Putamen (tissue), 1 donor: ENCODE data around the gene GCK.
"Not testable (repeated sequence)": the region's sequence is repeated elsewhere in the genome, so short reads cannot be mapped to it uniquely, and the experiment has no call there.

ENCODE experiments used
- DNase-seq: peaks from one replicate; pipeline ENCODE4 v3.0.0-alpha.2; 2016; ENCODE audit warnings: low spot score

GCK gene

DNA sequence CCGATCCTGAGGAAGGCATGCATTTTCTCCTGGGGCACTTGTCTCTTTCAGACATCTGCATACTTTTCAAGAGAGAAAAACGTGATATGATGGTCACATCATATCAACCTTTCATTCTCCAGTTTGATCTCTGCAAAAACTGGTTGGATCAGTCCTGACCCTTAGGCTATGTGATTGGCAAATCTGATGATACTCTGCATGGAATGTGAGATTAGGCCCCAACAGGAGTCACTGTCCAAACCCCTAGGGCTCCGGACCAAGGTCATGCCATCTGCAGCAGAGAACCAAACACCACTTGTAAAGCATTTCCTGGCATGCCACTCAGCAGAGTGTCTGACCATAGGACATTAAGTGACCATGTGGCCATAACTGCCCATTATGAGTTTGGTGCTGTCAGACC lies 8.6 kb downstream of the GCK start:
- no peak for DNase-seq

DNA sequence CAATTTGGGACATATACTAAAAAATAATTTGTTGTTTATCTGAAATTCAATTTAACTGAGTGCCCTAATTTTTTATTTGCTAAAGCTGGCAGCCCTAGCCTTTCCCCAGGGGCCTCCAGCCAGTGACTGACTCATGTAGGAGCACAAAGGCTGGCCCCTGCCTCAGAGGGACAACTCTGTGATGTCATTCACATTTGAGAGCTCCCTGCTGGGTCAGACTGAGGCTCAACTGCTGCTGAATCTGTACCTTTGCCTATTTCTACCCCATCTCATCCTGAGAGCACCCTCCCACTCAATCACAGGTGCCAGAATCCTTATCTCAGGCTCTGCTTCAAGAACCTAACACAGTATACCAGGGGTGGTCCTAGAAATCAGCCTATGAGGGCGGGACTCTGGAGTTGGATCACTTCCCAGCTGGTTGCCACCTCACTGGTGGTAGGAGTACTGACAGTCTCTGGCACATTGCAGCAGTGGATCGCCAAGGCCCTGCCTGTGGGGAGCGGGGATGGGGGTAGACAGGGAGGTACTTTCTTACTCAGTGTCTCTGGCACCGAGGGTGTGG lies 11.6 kb downstream of the GCK start:
- DNase-seq = peak; percentile 17

- no peak for DNase-seq
Observed at GRCh38 chr7:44176486-44176885, 12.8 kb downstream of the GCK start.

- no peak for DNase-seq
Observed at GRCh38 chr7:44175730-44176129, 13.5 kb downstream of the GCK start.

- not testable (repeated sequence) for DNase-seq
Observed at GRCh38 chr7:44174694-44174948, 14.6 kb downstream of the GCK start.

DNA sequence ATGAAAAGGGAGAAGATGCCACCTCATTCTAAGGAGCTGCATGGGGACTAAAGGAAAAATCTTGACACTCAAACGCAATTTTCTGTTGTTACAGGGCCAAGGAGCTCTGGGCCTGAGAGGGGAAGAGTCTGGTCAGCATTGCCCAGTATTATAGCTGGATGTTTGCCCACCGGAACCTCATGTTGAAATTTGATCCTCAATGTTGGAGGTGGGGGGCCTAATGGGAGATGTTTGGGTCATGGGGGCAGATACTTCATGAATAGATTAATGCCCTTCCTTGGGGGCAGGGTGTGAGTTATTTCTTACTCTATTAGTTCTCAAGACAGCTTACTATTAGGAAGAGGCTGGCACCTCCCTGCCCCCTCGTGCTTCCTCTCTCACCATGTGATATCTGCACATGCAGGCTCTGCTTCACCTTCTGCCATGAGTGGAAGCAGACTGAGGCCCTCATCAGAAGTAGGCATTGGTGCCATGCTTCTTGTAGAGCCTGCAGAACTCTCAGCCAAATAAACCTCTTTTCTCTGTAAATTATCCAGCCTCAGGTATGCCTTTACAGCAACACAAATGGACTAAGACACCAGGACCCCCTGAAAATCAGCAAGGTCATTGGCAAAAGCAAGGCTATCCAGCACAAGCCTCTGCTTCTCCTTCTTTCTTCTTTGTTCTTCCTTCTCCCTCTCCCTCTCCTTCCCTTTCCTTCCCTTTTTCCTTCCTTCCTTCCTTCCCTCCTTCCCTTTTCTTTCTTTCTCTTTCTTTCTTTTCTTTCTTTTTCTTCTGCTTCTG lies 15.1 kb downstream of the GCK start:
- no peak for DNase-seq

DNA sequence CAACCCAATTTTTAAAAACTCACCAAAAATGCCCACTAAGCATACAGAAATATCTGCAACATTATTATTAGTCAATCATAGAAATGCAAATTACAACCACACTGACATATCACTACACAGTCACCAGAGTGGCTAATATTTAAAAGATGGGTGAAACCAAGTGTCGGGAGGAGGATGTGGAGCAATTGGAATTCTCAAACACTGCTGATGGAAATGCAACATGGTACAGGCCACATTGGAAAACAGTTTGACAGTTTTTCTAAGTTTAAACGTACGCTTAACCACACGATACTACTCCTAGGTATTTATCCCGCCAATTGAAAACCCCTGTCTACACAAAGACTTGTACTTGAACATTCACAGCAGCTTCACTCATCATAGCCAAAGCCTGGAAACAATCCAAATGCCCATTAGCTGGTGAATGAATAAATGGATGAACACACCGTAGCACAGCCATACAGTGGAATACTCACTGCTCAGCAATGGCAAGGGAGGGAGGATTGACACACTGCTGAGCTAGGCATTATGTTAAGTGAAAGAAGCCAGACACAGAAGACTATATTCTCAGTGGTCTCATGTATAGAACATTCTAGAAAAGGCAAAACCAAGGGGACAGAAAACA lies 16.3 kb downstream of the GCK start:
- no peak for DNase-seq

GRCh38 chr7:44172352-44172751 lies 16.9 kb downstream of the GCK start:
- DNase-seq = no peak

GRCh38 chr7:44171901-44172300 lies 17.3 kb downstream of the GCK start:
- not testable (repeated sequence) for DNase-seq

- DNase-seq = no peak
Observed at GRCh38 chr7:44167920-44168319, 21.3 kb downstream of the GCK start.

- no peak for DNase-seq
Observed at GRCh38 chr7:44163591-44163990, 25.6 kb downstream of the GCK start.

- no peak for DNase-seq
Observed at GRCh38 chr7:44162785-44163395, 26.3 kb downstream of the GCK start.

GRCh38 chr7:44162179-44162578 lies 27.1 kb downstream of the GCK start:
- DNase-seq = no peak

DNA sequence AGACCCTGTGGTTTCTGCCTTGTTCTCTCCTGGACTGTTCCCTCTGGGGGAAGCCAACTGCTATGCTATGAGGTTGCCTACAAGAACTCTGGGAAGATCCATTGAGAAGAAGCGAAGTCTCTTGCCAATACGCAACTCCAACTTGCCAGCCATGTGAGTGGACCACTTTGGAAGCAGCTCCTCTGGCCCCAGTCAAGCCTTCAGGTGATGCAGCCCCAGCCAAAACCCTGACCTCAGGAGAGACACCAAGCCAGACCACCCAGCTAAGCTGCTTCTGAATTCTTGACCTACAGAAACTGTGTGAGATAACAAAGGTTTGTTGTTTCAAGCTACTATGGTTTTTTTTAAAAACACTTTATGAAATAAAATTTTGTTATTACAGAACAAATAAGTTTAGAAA lies 27.9 kb downstream of the GCK start:
- no peak for DNase-seq

DNA sequence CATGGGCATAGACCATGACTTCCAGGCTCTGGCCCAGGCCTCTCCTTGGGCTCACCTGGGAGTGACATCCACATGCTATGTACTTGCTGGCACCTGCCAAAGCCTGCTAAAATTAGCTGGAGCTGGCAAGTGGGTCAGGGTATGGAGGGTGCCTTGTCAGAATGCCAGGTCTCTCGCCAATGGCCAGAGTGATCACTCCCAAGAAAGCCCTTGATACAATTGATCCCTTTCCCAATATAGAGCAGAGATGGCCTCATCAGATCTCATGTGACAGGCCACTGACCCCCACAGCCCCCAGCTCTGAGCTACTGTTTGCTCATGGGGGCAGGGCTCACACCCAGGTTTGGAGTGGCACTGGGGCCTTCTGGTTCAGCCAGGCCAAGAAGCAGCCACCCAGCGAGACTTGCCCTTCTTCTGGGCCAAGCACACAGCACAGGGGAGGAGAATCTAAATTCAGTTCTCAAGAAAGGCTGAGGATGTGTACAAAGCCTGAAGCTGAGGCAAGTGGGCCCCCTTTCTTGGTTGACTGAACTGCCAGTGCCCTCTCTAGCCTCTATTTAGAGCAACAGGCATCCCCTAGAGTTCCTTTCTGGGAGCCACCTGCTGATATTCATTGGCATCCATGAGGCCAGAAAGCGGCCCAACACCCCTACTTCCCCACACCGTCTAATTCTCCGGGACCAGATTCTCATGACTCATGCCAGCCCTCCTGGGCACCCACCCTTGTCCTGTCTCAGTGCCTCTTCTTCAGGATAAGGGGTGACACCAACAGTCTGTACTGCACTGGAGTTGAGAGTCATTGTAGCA lies 29.2 kb downstream of the GCK start:
- no peak for DNase-seq

DNA sequence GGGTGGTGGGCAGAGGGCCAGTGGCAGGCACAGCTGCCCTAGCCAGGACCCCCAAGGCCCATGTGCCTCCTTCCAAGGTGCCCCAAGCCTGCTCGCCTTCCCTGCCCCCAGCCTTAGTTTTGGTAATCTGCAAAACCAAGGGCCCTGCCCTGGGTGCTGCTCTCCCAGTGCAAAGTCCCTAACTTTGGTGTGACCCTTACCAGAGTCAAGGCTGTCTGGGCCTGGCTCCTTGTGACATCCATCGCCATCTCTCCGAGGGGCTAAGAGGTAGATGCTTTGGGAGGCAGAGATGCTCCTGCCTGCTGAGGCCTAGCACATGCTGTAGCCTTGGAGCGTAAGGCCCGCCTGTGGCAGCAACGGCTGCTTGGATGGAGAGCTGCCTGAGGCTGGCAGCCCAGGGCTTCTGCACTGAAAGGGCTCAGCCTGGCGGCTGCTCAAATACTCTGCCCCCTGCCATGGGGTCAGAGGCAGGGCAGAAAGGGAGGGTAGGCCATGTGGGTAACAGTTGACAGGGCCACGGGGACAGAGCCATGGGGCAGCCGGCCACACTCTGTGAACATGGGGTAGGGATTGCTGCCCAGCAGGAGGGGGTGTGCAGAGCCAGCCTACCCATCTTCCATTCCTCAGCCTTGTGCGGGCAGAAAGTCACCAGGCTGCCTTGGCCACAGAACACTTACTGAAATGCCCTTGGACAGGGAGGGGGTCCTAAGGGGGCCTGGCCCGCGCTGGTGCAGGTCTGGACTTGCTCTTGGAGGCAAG lies 30.2 kb downstream of the GCK start:
- DNase-seq = peak; percentile 20

DNA sequence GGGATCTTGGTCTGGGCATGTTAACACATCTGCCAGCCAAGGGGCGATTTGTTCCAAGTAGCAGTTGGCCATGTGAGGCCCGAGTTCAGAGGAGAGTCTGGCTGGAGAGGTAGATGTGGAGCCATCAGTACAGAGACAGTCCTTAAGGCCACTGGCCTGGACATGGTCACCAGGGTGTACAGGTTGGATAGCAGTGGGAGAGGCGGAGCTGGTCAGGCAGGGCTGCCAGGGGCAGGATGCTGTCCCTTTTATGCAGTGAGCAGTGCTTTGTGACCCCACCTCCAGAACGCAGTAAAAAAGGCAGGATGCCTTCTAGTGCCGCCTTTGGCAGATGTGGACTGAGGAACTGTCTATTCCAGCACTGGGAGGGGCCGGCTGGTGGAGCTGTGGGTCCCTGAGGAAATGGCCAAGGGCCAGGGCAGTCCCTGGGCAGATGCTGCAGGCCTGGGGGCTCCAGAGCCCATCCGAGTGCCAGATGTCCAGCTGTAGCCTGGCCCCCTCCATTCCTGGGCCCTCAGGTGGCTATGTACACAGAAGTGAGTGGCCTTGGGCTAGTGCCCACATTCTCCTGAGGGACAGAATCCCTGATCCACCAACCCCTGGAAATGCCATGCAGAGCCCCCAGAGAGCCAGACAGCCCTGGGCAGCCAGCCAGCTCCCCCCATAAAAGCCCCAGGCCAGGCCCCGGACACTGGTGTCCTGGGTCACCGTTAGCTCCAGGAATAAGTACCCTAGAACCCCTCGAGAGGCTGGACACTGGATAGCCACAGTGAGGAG lies 31.0 kb downstream of the GCK start:
- DNase-seq = no peak

DNA sequence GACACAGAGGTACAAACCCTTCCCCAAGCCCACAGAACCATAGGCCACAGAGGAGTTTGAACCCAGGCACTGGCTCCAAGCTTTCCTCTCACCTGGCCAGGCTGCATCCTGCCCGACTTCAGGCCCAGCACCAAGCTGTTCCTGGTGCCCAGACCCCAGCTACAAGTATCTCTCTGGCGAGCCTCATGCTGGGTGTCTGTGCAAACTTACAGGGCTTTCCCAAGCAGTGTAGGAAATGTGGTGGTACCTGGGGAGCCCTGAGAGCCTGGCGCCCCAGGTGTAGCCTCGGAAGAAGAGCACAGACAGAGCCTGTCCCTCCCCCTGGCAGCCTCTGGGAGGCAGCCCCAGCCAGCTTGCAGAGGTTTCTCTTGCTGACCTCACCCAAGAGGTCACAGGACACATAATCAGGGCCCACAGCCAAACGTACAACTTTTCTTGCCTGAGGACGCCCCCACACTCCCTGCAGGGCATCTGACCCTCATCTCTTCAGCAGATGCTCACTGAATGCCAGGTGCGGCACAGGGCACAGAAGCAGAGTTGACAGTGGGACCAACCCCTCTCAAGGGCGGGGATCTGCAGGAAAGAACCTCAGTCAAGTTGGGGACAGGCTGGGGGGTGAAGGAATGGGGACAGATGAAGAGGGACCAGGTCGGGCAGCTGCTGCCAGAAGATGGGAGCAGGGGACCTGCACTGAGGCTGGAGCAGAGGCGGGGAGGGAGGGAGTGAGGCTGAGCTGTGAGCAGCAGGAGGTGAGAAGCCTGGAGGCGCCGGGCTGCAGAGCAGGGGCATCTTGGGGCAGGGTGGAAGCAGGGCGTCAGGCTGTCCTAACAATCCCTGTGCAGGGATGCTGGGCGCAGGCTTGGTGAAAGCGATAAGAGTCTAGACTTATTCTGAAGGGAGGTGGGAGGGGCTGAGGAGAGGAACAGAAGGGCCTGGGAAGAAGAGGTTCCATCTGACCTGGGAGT lies 31.8 kb downstream of the GCK start:
- no peak for DNase-seq

- no peak for DNase-seq
Observed at GRCh38 chr7:44156453-44157010, 32.7 kb downstream of the GCK start.
